ENCODE data around the gene SRMS. TPM values are rescaled to one million over a fixed set of nuclear protein-coding genes. Genes with fewer than 3 reads are reported as not detected.
A peak's percentile ranks its signal among the peaks of the same experiment; 100 is the strongest.
"Not testable (repeated sequence)": the region's sequence is repeated elsewhere in the genome, so short reads cannot be mapped to it uniquely, and the experiment has no call there.

Gene SRMS
- total and polyA plus RNA-seq, 2 donors, result 0.48 TPM; not detected in 1

- peak overlapping the region; percentile 90 for H3K4me3 ChIP-seq (ENCODE audit: low read depth, low read length)
- no peak overlapping the region for H3K27ac ChIP-seq (ENCODE audit: low read depth)
- 4% methylated on average over 24 of the region's 24 CpGs for WGBS
- DNase-seq (ENCODE audit: extremely low spot score), result no peak
- H3K4me1 ChIP-seq (ENCODE audit: insufficient read depth), result no peaks in the 10 kb centered on the region
- H3K36me3 ChIP-seq (ENCODE audit: insufficient read depth), result no peaks in the 10 kb centered on the region
Observed at GRCh38 chr20:63573647-63574131, 26.1 kb upstream of the SRMS start.

GRCh38 chr20:63572788-63573646 is 25.5 kb upstream of the SRMS start:
- WGBS, result 91% methylated on average over 34 of the region's 34 CpGs
- H3K4me1 ChIP-seq (ENCODE audit: insufficient read depth), result no peaks in the 10 kb centered on the region
- no peak overlapping the region for H3K27ac ChIP-seq (ENCODE audit: low read depth)
- no peak for DNase-seq (ENCODE audit: extremely low spot score)
- no peaks in the 10 kb centered on the region for H3K36me3 ChIP-seq (ENCODE audit: insufficient read depth)
- H3K4me3 ChIP-seq (ENCODE audit: low read depth, low read length), result peak overlapping the region; percentile 90

GRCh38 chr20:63572071-63572787 is 24.7 kb upstream of the SRMS start:
- no peak for DNase-seq (ENCODE audit: extremely low spot score)
- no peaks in the 10 kb centered on the region for H3K36me3 ChIP-seq (ENCODE audit: insufficient read depth)
- H3K4me3 ChIP-seq (ENCODE audit: low read depth, low read length), result no peak overlapping the region
- no peaks in the 10 kb centered on the region for H3K4me1 ChIP-seq (ENCODE audit: insufficient read depth)
- H3K27ac ChIP-seq (ENCODE audit: low read depth), result no peak overlapping the region
- WGBS, result 94% methylated on average over 48 of the region's 48 CpGs

- H3K4me3 ChIP-seq (ENCODE audit: low read depth, low read length); H3K4me1 ChIP-seq (ENCODE audit: insufficient read depth); H3K27ac ChIP-seq (ENCODE audit: low read depth); DNase-seq (ENCODE audit: extremely low spot score); H3K36me3 ChIP-seq (ENCODE audit: insufficient read depth): not testable (repeated sequence)
- 68% methylated on average over 8 of the region's 11 CpGs for WGBS
Observed at GRCh38 chr20:63571087-63571478, 23.5 kb upstream of the SRMS start.

- Histone ChIP-seq H3K4me1 (ENCODE audit: insufficient read depth) (no peaks in the 10 kb centered on the region), H3K36me3 (ENCODE audit: insufficient read depth) (no peaks in the 10 kb centered on the region), H3K4me3 (ENCODE audit: low read depth, low read length) (no peak overlapping the region), H3K27ac (ENCODE audit: low read depth) (no peak overlapping the region)
- 90% methylated on average over 28 of the region's 28 CpGs for WGBS
- no peak for DNase-seq (ENCODE audit: extremely low spot score)
Observed at GRCh38 chr20:63570281-63571086, 22.9 kb upstream of the SRMS start.

- Histone ChIP-seq H3K36me3 (ENCODE audit: insufficient read depth) (no peaks in the 10 kb centered on the region), H3K4me1 (ENCODE audit: insufficient read depth) (no peaks in the 10 kb centered on the region), H3K27ac (ENCODE audit: low read depth) (no peak overlapping the region), H3K4me3 (ENCODE audit: low read depth, low read length) (no peak overlapping the region)
- WGBS, result 88% methylated on average over 46 of the region's 46 CpGs
- no peak for DNase-seq (ENCODE audit: extremely low spot score)
Observed at GRCh38 chr20:63568986-63569949, 21.7 kb upstream of the SRMS start.

GRCh38 chr20:63568170-63568981 is 20.8 kb upstream of the SRMS start:
- Histone ChIP-seq H3K27ac (ENCODE audit: low read depth) (no peak overlapping the region), H3K36me3 (ENCODE audit: insufficient read depth) (no peaks in the 10 kb centered on the region), H3K4me3 (ENCODE audit: low read depth, low read length) (no peak overlapping the region), H3K4me1 (ENCODE audit: insufficient read depth) (no peaks in the 10 kb centered on the region)
- WGBS, result 85% methylated on average over 43 of the region's 43 CpGs
- no peak for DNase-seq (ENCODE audit: extremely low spot score)

- Histone ChIP-seq H3K4me1 (ENCODE audit: insufficient read depth) (no peaks in the 10 kb centered on the region), H3K4me3 (ENCODE audit: low read depth, low read length) (no peak overlapping the region), H3K27ac (ENCODE audit: low read depth) (no peak overlapping the region), H3K36me3 (ENCODE audit: insufficient read depth) (no peaks in the 10 kb centered on the region)
- 84% methylated on average over 37 of the region's 37 CpGs for WGBS
- DNase-seq (ENCODE audit: extremely low spot score), result no peak
Observed at GRCh38 chr20:63567386-63568169, 20.0 kb upstream of the SRMS start.

GRCh38 chr20:63567136-63567385 is 19.5 kb upstream of the SRMS start:
- Histone ChIP-seq H3K36me3 (ENCODE audit: insufficient read depth) (peaks cover 2% of the 10 kb centered on the region), H3K4me3 (ENCODE audit: low read depth, low read length) (no peak overlapping the region), H3K4me1 (ENCODE audit: insufficient read depth) (no peaks in the 10 kb centered on the region), H3K27ac (ENCODE audit: low read depth) (no peak overlapping the region)
- DNase-seq (ENCODE audit: extremely low spot score), result no peak
- 89% methylated on average over 22 of the region's 22 CpGs for WGBS

GRCh38 chr20:63566395-63567135 is 19.0 kb upstream of the SRMS start:
- Histone ChIP-seq H3K27ac (ENCODE audit: low read depth) (no peak overlapping the region), H3K36me3 (ENCODE audit: insufficient read depth) (peaks cover 2% of the 10 kb centered on the region), H3K4me1 (ENCODE audit: insufficient read depth) (no peaks in the 10 kb centered on the region), H3K4me3 (ENCODE audit: low read depth, low read length) (no peak overlapping the region)
- WGBS, result 90% methylated on average over 46 of the region's 46 CpGs
- DNase-seq (ENCODE audit: extremely low spot score), result no peak

GRCh38 chr20:63565699-63566335 is 18.3 kb upstream of the SRMS start:
- H3K4me1 ChIP-seq (ENCODE audit: insufficient read depth), result no peaks in the 10 kb centered on the region
- no peak for DNase-seq (ENCODE audit: extremely low spot score)
- WGBS, result 95% methylated on average over 43 of the region's 43 CpGs
- H3K4me3 ChIP-seq (ENCODE audit: low read depth, low read length), result no peak overlapping the region
- no peak overlapping the region for H3K27ac ChIP-seq (ENCODE audit: low read depth)
- peaks cover 2% of the 10 kb centered on the region for H3K36me3 ChIP-seq (ENCODE audit: insufficient read depth)

Measured in urinary bladder (tissue), 4 donors.